ENCODE data around the gene KCNK5.

Gene KCNK5, protein sequence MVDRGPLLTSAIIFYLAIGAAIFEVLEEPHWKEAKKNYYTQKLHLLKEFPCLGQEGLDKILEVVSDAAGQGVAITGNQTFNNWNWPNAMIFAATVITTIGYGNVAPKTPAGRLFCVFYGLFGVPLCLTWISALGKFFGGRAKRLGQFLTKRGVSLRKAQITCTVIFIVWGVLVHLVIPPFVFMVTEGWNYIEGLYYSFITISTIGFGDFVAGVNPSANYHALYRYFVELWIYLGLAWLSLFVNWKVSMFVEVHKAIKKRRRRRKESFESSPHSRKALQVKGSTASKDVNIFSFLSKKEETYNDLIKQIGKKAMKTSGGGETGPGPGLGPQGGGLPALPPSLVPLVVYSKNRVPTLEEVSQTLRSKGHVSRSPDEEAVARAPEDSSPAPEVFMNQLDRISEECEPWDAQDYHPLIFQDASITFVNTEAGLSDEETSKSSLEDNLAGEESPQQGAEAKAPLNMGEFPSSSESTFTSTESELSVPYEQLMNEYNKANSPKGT

DNA sequence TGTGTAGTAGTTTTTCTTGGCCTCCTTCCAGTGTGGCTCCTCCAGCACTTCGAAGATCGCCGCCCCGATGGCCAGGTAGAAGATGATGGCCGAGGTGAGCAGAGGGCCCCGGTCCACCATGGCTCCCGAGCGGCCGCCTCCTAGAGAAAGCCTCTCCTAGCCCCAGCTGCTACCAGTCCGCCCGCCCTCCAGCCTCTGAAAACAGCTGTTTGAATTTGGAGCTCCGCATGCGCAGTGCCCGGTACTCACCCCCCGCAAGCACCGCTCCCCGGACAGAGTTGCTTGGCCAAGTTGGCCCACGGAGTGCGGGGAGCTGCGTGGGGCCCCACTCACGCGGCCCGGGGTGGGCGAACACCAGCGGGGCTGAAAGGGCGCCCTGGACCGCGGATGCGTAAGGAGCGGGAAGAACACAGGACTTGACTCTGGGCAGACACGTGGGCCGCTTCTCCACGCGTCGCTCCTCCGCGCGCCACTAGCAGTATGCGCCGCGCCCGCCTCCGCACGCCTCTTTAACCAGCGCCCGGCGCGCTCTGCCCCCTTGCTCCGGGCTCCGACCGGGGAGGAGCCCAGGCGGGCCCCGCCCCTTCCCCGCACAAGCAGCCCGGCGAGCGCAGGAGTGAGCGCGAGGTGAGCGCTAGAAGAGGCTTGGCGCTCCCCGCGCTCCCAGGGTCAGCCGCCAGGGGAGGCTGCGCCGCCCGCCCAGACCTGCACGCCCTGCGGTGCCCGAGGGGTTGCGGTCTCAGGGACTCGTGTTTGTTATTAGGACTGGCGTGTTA is at the start of gene KCNK5:
TSS of gene KCNK5 (minus strand) at position 484 of the 776 bp plus-strand sequence. CDS start at position 120, 364 bp downstream.
- peak; percentile 94 for DNase-seq

DNA sequence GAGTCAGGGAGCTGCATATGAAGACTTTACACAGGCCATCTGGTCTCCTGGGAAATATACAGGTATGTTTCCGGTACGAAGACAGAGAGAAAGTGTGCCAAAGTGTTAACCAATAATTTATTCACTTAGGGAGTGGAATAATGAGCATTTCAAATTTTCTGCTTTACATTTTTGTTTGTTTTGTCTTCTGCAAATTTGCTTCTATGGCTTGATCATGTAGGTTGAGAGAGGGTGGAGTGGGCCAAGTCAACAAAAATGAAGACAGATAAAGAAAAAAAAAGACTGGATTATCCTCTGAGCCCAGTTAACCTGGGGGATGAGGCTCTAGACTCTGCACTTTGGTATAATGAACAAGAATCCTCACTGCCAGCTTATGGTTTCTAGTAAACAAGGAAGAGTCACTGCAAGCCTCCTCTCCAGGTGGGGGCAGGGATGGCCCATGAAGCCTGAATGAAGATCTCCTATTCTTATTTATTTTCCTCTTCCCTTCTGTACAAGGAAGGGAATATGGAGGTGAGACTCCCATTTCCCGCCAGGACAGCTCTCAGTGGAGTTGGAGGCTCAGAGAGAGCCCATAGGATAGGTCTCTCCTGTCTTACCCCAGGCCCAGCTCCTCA is 47.2 kb upstream of the KCNK5 start:
- DNase-seq: no peak

DNA sequence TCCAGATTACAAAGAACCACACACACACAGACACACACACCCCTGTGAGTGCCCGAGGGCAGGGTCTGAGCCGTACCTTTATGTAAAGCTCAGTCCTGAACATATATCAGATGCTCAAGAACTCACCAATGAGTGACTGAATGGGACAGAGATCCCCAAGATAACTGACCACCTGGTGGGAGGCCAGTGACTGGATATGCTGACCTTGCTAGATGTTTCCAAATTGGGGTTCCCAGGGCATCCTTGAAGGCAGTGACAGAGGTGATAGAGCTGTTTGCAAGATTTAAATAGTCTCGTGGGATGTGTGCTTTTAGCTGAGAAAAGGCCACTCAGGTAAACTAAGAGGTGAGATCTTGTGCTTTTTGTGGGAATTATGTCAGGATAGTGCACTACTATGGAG is 45.6 kb upstream of the KCNK5 start:
- DNase-seq: no peak

DNA sequence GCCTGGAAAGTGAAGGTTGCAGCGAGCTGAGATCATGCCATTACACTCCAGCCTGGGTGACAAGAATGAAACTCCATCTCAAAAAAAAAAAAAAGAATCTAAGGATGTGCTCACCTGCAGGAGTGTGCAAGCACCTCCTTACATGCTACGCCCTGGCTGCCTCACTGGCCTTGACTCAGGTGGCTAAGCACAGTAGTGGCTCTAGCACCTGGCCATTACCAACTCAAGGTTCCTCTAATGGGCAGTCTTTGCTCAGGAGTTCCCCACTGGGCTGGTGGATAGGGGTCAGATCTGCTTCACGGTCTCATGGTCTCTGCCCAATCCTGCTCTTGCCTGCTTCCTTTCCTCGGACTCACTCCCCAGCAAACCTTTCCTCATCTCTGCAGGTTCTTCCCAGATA is 45.2 kb upstream of the KCNK5 start:
- DNase-seq: no peak

DNA sequence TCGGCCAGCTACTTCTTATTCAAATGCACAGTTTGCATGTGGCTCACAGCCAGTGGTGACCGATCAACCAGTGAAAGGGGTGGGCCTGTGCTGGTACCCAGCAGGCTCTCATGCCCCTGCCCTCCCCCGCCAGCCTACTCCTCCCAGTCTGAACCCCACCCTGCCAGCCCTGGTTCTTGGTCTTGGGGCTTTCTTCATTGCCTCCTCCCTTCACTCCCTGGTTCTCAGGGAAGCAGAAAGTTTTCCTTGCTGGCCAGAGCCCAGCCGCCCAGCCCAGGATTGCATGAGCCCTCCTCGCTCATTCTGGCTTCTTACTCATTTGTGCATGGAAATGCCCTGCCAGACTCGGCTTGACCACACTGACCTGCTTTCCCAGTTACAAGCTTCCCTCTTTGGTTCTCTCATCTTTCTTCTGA is 44.1 kb upstream of the KCNK5 start:
- no peak for DNase-seq

DNA sequence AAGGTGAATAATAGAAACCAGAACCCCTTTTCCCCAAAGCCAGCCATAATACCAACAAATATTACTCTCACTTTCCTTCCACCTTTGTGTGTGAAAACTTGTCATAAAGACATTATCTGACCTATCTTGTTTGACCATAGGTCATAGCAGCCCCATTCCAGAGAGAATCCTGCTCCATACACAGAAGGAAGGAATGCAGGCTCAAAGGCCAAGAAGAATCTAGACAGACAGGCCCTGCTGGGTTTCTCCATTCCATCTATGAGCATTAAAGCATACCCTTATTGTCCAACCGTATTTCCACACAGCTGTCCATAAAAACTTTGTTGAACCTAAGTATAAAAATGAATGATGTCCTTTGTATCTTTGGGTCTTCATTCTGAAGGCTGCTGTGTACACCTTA is 40.7 kb upstream of the KCNK5 start:
- no peak for DNase-seq

DNA sequence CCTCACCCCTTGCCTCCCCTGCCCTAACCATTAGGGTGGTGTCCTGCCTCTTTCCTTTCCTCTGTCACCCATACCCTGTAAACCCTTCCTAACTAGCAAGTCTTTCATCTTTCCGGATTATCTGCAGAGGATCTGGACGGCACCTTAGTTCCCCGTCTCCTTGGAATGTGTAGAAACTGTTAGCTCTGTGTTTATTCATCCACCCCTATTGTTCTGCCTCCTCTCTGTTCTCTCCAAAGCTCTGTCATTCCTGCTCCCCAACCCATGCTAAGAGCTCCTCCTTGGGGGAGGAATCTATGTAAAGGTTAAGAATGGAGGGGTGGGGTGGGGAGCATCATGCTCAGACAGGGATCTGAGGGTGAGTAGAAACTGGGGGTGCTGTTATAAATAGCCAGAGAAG is 39.4 kb upstream of the KCNK5 start:
- DNase-seq: no peak

DNA sequence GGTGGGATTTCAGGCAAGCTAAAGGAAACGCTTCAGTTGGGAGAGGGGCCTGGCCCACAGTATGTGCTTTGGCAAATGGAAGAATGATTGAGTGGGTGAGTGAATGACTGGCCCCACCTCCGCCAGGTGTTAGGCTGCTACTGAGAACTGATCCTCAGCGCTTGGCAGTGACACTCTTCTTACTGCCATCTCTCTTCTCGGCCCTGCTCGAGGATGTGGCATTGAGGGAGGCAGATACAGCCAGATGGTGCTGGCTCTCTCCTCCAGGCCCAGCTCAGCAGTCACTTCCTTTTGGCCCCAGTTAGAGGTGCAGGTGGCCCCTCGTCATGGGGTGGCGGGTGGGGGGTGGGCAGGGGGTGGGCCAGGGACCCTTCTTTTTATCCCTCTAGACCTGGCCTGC is 38.9 kb upstream of the KCNK5 start:
- no peak for DNase-seq

DNA sequence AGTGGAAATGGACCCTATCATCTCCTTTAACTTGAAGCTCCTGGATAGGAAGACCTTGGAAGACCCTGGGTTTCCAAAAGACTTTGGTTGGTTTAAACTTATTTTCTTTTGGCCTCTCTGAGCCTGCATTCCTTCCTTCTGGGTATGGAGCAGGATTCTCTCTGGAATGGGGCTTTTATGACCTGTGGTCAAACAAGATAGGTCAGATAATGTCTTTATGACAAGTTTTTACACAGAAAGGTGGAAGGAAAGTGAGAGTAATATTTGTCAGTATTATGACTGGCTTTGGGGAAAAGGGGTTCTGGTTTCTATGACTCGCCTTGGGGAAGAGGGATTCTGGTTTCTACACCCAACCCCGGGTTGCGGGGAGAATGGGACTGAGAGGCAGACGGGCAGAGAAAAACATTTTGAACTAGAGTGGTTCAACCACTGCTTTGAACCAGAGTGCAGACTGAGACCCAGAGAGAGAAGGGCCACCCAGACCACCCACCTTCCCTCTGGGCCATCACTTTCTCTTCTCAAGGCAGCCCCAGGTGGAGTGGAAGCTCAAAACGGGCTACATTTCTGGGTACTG is 37.6 kb upstream of the KCNK5 start:
- DNase-seq: no peak

DNA sequence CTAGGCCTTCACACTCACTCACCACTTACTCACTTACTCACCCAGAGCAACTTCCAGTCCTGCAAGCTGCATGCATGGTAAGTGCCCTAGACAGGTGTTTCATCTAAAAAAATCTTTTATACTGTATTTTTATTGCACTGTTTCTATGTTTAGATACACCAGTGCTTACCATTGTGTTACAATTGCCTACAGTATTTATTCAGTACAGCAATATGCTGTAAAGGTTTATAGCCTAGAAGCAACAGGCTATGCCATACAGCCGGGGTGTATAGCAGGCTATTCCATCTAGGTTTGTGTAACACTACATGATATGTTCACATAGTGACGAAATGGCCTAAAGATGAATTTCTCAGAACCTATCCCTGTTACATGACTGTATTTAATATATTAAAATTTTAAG is 37.1 kb upstream of the KCNK5 start:
- DNase-seq: peak; percentile 27

DNA sequence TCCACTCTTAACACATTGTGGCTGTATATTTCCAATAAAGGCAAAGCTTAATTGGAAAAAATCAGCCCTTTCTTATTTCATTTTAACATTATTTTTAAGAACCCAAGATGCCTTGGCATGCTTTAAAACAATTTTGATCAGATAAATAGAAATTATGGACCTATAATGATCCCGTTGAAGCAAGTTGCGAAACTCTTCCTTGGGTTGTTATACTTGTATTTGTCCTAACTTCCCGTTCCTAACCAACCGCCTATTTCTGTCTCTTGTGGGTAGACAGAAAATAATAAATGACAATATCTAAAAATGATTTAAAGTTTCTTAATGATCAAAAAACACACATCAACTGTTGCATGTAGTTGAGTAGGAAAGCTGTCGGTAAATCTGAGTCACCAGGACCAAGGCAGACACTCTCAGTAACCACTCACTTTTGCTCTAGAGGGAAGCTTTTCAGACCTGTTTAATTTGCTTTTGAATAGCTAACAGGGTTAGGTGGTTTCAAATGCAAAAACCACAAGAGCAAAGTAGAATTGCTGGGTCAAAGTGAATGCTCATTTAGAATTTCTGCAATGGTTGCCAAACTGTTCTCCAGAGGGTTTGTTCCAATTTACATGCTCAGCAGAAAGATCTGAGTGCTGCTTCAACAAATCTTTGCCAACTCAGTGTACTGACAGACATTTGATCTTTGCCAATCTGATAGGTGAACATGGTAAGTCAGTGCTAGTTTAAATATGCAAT is 34.2 kb upstream of the KCNK5 start:
- no peak for DNase-seq

DNA sequence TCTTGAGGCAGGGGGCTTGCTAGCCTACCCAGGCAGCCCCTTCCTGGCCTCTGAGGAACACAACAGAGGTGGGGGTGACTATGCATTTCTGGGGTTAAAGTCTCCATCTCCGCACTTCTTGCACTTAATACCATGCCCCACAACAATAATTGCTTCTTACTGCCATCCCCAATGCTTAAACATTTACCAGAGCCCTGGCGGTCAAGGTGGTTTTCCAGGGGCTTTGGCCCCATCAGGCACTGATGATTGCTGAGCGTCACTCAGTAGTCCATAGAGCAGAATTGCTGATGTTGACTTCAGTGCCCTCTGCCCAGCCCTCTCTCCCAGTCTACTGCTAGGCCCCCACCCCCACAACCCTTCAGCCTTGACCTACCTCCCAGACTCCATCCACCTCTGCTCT is 32.5 kb upstream of the KCNK5 start:
- no peak for DNase-seq

DNA sequence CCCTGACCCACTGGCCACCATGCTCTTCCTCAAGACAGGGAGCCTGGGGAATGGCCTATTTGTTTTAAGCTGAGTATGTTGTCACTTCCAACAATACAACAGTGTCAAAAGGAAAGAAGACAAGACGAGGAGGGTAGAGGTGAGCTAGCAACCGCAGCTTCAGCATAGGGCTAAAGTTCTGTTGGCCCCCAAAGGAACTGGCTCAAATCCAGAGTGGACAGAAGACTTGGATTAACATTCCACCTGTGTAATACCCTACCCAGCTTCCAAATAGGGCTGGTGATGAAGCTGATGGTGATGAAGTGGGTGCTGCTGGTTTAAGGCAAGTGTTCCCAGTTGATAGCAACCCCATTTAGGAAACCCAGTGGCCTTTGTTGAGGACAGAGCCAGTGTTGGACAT is 31.7 kb upstream of the KCNK5 start:
- DNase-seq: no peak

DNA sequence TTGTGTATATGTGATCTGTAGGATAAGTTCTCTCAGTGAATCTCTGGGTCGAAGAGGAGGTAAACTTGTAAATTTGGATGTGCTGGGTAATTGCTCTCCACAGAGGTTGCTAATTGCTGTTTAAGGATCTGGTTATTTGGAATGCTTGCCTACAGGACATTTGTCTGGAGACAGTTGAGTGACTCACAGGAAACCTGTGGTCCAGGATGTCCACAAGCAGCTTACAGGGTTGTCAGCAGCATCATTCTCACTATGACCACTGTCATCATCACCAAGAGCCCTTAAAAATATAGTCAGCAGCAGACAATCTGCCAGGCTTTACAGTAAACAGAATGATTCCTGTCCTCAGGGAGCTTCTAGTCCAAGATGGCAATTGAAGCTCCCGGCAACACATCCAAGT is 31.2 kb upstream of the KCNK5 start:
- DNase-seq: no peak

DNA sequence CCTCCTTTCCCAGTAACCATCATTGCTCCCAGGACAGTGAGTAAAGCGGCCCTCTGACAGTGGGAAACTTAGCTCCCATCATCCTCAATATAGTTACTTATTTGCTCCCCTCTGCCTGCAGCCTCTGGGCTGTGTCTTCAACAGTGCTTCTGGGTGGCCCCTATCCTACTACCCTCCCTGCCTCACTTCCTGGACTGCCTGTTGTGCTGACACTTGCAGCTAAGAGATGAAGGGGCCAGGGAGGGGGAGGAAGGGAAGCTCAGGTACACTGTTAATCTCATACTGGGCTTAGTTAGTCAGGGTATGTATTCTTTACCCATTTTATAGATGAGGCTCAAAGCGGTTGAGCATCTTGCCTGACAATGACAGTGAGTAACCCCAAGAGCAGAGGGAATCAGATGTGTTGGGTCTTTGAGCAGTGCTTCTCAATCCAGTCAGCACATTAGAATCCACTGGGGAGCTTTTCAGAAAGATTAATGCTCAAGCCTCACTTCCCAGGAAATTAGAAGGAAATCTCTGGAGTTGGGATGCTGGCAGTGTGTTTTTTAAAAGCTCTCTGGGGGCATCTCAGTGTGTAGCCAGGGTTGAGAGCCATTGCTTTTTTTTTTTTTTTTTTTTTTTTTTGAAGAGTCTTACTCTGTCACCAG is 27.1 kb upstream of the KCNK5 start:
- DNase-seq: no peak

DNA sequence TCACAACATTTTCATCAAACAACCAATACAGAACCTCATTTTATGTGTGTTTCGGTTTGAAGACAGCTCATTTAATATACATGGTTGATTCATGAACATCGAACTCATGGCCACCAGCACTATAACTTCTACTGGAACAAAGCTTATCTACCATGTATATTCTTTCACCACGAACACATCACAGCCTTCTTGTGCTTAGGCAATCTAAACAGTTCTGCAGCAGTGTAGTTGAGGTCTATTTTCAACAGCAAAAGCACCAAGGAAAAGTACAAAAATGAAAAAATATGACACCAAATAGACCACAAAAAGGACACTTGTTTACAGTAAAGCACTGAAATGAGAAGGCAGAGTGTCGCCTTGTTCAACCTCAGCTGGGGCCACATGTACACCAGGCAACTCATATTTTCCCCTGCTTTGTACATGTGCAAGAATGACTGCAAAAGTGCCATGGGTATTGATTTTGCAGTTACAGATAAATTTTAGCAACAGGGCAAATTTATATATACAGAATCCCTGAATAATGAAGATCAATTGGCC is 25.8 kb upstream of the KCNK5 start:
- DNase-seq: no peak

DNA sequence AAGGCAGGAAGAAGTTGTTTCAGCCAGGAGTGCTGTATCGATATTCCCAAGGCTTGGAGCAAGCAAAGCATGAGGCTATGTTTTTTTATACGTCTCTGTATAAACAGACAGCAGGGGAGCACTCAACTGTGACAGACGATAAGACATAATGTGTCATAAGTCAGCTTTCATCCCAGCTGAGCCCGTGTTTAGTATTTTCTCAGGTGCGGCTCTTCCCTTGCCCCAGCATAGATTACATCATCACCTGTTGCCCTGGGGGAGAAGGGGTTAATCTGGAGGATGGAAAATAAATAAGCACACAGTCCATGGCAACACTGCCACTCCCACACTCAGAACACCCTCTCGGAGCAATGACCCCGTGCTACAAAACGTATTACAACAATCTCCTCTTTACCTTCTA is 22.1 kb upstream of the KCNK5 start:
- DNase-seq: peak; percentile 95

DNA sequence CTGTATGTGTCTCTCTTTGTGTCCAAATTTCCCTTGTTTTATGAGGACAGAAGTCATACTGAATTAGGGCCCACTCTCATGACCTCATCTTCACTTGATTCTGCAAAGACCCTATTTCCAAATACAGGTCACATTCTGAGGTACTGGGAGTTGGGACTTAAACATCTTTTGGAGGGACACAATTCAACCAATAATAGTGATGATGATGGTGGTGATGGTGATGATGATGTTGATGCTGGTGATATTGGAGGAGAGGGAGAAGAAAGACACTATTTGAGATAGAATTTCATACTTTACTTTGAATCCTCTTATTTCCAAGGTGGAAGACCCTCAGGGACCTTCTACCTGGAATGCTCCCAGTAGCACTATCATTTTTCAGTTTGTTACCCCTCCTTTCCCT is 21.2 kb upstream of the KCNK5 start:
- DNase-seq: no peak

DNA sequence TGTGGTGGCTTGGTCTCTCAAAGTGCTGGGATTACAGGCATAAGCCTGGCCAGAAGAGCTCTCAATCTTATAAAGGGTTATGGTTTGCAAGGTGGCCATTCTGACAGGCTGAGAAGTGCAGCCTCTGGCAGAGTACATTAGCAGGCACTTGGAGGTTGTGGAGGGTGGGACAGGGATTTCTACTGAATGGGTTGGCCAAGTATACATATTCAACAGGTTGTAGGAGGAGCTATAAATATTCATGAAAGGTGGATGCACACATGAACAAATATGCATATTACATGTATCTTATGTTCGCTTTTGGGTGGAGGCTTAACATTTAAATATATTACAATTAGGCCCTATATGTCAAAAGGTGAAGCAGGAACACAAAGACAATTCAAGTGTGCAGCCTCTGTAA is 20.0 kb upstream of the KCNK5 start:
- DNase-seq: no peak

DNA sequence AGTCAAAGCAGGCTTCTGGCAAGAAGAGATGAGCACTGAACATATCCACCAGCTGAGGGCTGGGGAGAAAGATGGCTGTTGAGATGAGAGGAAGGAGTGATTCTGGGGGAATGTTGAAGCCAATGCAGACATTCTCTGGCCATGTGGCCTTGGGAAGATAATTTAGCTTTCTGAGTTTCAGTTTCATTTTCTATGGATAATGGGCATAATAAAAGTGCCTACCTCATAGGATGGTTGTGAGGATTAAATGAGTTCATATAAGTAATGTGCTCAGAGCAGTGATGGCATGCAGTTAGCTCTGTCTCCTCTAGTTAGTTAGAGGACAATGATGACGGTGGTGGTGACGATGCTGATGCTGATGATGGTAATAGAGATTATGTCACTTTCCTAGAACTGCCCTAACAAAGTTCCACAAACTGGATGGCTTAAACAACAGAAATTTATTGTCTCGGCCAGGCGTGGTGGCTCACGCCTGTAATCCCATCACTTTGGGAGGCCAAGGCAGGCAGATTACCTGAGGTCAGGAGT is 18.5 kb upstream of the KCNK5 start:
- no peak for DNase-seq

DNA sequence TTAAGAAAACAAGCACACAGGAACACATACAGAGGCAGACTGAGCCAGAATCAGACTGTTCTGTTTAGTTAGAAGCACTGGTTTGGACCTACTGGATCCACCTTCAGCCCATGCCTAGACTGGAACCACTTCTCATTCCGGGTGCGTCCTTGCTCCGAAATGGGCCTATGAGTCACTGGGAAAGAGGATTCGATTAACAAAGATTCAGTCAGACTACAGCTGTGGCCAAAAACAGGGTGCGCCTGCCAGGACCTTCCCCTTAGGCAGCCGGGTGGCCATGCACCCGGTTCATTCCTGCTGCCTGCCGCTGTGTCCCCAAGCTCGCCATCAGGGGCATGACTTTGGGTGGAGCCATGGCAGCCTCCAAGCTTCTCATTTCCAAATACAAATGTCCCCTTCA is 14.5 kb upstream of the KCNK5 start:
- DNase-seq: no peak

All from NCI-H146 (cell line).